AG20443 (cell line): ENCODE measurements around the gene XRN1.

ENCODE experiments used
- DNase-seq: peaks from one replicate; pipeline ENCODE4 v3.0.0; 2012; ENCODE audit warnings: low spot score, mixed read lengths

The XRN1 gene

DNA sequence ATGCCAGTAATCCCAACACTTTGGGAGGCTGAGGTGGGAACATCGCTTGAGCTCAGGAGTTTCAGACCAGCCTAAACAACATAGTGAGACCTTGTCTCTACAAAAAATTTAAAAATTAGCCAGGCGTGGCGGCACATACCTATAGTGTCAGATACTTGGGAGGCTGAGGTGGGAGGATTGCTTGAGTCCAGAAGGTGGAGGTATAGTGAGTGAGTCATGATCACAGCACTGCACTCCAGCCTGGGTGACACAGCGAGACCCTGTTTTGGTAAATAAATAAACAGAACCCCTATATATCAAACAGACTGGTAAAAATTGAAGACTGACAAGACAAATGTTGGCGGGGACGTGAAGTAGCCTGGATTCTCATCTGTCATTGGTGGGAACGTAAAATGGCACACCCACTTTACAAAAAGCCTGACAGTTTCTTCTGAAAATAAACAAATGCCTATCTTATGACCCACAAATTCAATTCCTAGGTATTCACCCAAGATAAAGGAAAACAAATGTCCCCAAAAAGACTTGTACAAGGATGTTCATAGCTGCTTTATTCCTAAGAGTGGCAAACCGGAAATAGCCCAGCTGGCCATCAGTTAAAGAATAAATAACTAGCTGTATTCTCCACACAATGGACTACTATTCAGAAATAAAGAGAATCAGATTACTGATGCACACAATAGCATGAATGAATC is 175.5 kb downstream of the XRN1 start:
- DNase-seq, result no peak

DNA sequence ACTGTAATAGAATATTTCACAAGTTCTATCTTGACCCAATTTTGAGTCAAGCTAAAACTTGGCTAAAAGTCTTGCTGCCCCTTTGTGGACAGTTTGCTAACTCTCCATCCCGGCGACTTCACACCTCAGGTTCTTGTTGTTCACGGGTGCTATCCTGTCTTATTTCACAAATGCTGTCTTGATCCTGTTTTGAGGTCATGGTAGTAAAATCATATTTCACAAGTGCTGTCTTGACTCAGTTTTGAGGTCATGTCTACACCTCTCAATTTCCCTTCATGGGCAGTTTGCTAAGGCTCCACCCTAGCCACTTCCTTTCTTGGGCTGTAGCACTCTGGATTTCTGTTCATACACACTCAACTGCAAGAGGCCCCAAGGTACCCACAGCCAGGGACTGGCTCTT is 177.4 kb downstream of the XRN1 start:
- no peak for DNase-seq

DNA sequence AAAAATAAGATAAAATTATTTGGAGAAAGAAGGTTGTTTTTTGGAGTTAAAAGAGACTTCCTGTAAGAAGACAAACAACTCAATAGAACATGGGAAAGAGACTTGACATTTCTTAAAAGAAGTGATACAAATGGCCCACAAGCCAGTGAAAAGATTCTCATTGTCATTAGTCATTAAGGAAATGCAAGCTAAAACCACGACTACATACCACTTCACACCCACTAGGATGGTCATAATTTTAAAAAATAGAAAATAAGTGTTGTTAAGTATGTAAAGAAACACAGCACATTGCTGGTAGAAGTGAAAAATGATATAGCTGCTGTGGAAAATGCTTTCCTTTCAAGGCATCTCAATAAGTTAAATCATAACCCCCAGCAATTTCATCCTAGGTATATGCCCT is 178.1 kb downstream of the XRN1 start:
- no peak for DNase-seq

DNA sequence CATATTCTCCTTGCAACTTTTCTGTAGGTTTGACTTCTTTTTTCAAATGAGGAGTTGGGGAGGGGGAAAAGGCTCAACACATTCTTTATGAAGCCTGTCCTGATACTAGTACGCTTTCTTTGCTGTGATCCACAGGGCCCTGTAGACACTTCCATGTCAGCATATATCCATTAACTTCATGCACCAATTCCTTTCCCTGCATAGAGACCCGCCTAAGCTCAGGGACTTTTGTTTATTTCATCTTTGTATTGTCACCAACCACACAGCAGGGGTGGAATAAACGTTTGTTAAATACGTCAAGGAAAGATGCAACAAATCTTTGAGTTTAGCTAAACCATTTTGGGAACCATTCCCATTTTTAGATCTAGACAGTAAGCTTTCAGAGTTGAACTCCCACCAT is 179.4 kb downstream of the XRN1 start:
- DNase-seq, result no peak

DNA sequence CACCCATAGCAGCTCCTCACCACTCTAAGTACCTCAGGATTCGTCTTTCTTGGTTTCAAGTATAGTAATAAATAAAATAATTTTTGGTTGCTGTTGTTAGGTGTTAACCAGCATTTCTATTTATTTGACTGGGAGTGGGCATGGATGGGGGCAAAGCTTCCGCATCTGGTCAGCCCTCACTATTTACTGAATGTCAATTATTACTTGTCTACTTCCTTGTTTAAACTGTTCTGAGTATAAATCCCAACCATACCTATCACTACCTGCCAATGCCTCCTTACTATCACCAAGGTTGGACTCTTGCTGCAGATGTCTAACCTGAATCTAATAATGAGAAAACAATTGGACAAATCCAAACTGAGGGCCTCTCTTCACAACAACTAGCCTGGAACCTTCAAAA is 180.6 kb downstream of the XRN1 start:
- DNase-seq, result no peak

DNA sequence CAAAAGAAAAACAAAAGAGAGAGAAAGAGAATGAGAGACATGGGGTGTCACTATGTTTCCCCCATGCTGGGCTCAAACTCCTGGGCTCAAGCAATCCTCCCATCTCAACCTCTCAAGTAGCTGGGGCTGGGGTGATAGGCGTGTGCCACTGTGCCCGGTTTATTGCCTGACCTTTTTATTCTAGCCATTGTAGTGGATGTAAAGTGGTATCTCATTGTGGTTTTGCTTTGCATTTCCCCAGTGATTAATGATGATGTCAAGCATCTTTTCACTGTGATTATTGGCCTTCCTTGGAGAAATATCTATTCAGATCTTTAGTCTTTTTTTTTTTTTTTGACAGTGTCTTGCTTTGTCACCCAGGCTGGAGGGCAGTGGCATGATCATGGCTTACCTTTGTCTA is 184.7 kb downstream of the XRN1 start:
- no peak for DNase-seq

DNA sequence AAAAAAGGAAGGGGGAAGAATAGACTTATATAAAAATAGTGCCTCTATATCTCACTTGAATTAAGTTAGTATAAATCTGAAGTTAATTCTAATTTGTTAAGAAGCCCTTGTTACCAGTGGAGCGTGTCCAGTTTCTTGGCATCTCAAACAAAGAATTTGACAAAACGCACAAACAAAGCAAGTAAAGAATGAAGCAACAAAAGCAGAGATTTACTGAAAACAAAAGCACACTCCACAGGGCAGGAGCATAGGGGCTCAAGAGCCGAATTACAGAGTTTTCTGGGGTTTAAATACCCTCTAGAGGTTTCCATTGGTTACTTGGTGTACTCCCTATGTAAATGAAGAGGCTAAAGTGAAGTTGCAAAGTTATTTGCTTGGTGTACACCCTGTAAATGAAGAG is 188.5 kb downstream of the XRN1 start:
- no peak for DNase-seq

DNA sequence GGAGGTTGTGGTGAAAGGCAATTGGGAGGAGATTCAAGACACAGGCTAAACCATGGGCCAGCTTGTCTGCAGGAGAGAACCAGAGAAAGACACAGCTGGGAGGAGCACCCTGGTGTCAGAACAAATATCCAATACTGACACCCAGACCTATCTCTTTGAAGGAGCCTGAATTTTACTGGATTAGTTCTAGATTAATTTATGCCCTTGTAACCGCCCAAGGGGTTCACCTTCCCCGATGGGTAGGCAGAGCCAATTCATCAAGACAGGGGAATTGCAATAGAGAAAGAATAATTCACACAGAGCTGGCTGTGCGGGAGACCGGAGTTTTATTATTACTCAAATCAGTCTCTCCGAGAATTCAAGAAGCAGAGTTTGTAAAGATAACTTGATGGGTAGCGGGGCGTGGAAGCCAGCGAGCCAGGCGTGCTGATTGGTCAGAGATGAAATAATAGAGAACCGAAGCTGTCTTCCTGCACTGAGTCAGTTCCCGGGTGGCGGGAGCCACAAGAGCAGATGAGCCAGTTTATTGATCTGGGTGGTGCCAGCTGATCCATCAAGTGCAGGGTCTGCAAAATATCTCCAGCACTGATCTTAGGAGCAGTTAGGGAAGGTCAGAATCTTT is 191.0 kb downstream of the XRN1 start:
- no peak for DNase-seq
